Neuronal stem cell (in vitro differentiated cells): ENCODE data around the gene NTRK3.

Source experiments
- DNase-seq: peaks from one replicate; pipeline ENCODE4 v3.0.0-alpha.2; 2013; ENCODE audit warnings: low spot score
- H2AFZ ChIP-seq: one replicate; pipeline ENCODE4 v1.6.1; 2013; ENCODE audit warnings: mild to moderate bottlenecking, low read length, inconsistent platforms
- H2AK5ac ChIP-seq: 2 replicates; pipeline ENCODE4 v1.6.1; 2013; ENCODE audit warnings: low read depth, mild to moderate bottlenecking, inconsistent platforms, low read length, moderate library complexity, mixed read lengths
- H2BK120ac ChIP-seq: 2 replicates; pipeline ENCODE4 v1.6.1; 2013; ENCODE audit warnings: low read depth, mild to moderate bottlenecking, inconsistent platforms, low read length, moderate library complexity, mixed read lengths
- H2BK12ac ChIP-seq: one replicate; pipeline ENCODE4 v1.6.1; 2013; ENCODE audit warnings: low read length, inconsistent platforms
- H2BK15ac ChIP-seq: 2 replicates; pipeline ENCODE4 v1.6.1; 2013; ENCODE audit warnings: mild to moderate bottlenecking, low read length, inconsistent platforms, mixed read lengths
- H2BK5ac ChIP-seq: one replicate; pipeline ENCODE4 v1.6.1; 2013; ENCODE audit warnings: inconsistent platforms, mild to moderate bottlenecking, low read length, moderate library complexity
- H3K14ac ChIP-seq: one replicate; pipeline ENCODE4 v1.6.1; 2013; ENCODE audit warnings: low read length, inconsistent platforms
- H3K18ac ChIP-seq: 2 replicates; pipeline ENCODE4 v1.6.1; 2013; ENCODE audit warnings: low read length, inconsistent platforms
- H3K23ac ChIP-seq: 2 replicates; pipeline ENCODE4 v1.6.1; 2013; ENCODE audit warnings: low read depth, mild to moderate bottlenecking, mixed read lengths, low read length, inconsistent platforms; ENCODE audit not compliant: poor library complexity
- H3K27ac ChIP-seq: replicated peaks from 3 replicates; pipeline ENCODE4 v1.5.1; 2013; ENCODE audit warnings: low read length, inconsistent platforms
- H3K27me3 ChIP-seq, 3 experiments: 2 replicates each; pipeline ENCODE4 v1.6.1; 2013; ENCODE audit warnings: low read length in 3 of 3, mild to moderate bottlenecking in 2 of 3, inconsistent platforms in 1 of 3, low read depth in 1 of 3, mixed read lengths in 1 of 3, moderate library complexity in 1 of 3; ENCODE audit not compliant: control insufficient read depth in 3 of 3, insufficient read depth in 3 of 3
- H3K36me3 ChIP-seq, 2 donors: replicated peaks in 1 of 2; 2 replicates each; pipeline ENCODE4 v1.6.1; 2013; ENCODE audit warnings: low read length in 2 of 2; ENCODE audit not compliant: control insufficient read depth in 2 of 2, insufficient read depth in 2 of 2
- H3K4ac ChIP-seq: 2 replicates; pipeline ENCODE4 v1.6.1; 2013; ENCODE audit warnings: inconsistent platforms, mild to moderate bottlenecking, low read length, moderate library complexity
- H3K4me1 ChIP-seq, 2 donors: 1 replicate in 1 of 2; 2 replicates in 1 of 2; pipeline ENCODE4 v1.6.1; 2013; ENCODE audit warnings: low read length in 2 of 2, low read depth in 1 of 2; ENCODE audit not compliant: control insufficient read depth in 2 of 2, insufficient read depth in 1 of 2
- H3K4me2 ChIP-seq: one replicate; pipeline ENCODE4 v1.6.1; 2013; ENCODE audit warnings: mild to moderate bottlenecking, low read length, inconsistent platforms; ENCODE audit not compliant: insufficient read depth, poor library complexity, severe bottlenecking
- H3K4me3 ChIP-seq, 2 donors: 2 replicates each; pipeline ENCODE4 v1.5.1; 2013; ENCODE audit warnings: low read length in 2 of 2, mild to moderate bottlenecking in 2 of 2, inconsistent platforms in 1 of 2, moderate library complexity in 1 of 2
- H3K79me1 ChIP-seq: one replicate; pipeline ENCODE4 v1.6.1; 2013; ENCODE audit warnings: low read depth, mild to moderate bottlenecking, inconsistent platforms, low read length, moderate library complexity
- H3K9ac ChIP-seq: one replicate; pipeline ENCODE4 v1.6.1; 2013; ENCODE audit warnings: mild to moderate bottlenecking, low read depth, low read length, inconsistent platforms; ENCODE audit not compliant: poor library complexity
- H3K9me3 ChIP-seq, 2 donors: replicated peaks in 1 of 2; 2 replicates each; pipeline versions ENCODE3 to v1.6.1; 2013; ENCODE audit warnings: low read length in 2 of 2, mild to moderate bottlenecking in 2 of 2, inconsistent platforms in 1 of 2, low read depth in 1 of 2, mixed read lengths in 1 of 2, moderate library complexity in 1 of 2; ENCODE audit not compliant: control insufficient read depth in 2 of 2, insufficient read depth in 1 of 2
- H4K8ac ChIP-seq: one replicate; pipeline ENCODE4 v1.6.1; 2013; ENCODE audit warnings: low read depth, mild to moderate bottlenecking, inconsistent platforms, low read length, moderate library complexity
- H4K91ac ChIP-seq: one replicate; pipeline ENCODE4 v1.6.1; 2013; ENCODE audit warnings: low read length, low read depth, mild to moderate bottlenecking, inconsistent platforms; ENCODE audit not compliant: poor library complexity
- WGBS, 2 donors: extraction: QIAGEN DNeasy Blood & Tissue Kit; methylation state at CpG; one replicate each; pipeline ENCODE4 v1.1.7; 2013; ENCODE audit warnings: missing lambda C conversion rate in 2 of 2, mixed read lengths in 1 of 2; ENCODE audit not compliant: insufficient read length in 2 of 2, insufficient replicate concordance in 1 of 2; ENCODE audit errors: extremely low coverage in 2 of 2; 5-methylcytosine and 5-hydroxymethylcytosine counted together

The NTRK3 gene

DNA sequence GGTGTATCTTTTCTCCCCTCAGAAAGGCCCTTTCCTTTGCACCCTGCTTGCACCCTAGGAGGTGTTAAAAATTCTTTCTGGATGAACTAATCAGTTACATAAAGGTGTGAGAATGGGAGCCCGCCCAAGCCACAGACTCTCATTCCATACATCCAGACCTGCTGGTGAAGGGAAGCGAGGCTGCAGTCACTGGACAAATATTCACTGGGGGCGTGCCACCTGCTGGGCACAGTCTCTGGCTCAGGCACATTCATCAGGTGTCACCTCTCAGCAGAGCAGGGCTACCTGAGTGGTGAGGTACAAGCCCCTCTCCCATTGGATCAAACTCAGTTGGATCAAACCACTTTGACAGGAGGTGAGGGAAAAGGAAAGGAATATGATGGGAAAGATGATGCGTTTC is 52.0 kb downstream of the NTRK3 start:
- Histone ChIP-seq H4K91ac (no peak overlapping the region), H3K4me1 (no peaks in the 10 kb centered on the region), H3K27me3 (no peaks in the 10 kb centered on the region), H2AK5ac (no peak overlapping the region), H2BK12ac (no peak overlapping the region), H2BK5ac (no peak overlapping the region), H2BK15ac (no peak overlapping the region), H3K27ac (no peak overlapping the region), H3K9ac (no peak overlapping the region), H3K18ac (no peak overlapping the region), H4K8ac (no peak overlapping the region), H3K79me1 (no peaks in the 10 kb centered on the region), H3K14ac (no peak overlapping the region), H2AFZ (no peak overlapping the region), H3K4ac (no peak overlapping the region), H3K4me2 (no peak overlapping the region), H3K23ac (no peak overlapping the region), H2BK120ac (no peak overlapping the region), H3K36me3 (no peaks in the 10 kb centered on the region), H3K9me3 (no peaks in the 10 kb centered on the region), H3K4me3 (no peak overlapping the region)
- no CpG with 5 or more reads among the region's 4 CpGs for WGBS, 2 donors
- no peak for DNase-seq

DNA sequence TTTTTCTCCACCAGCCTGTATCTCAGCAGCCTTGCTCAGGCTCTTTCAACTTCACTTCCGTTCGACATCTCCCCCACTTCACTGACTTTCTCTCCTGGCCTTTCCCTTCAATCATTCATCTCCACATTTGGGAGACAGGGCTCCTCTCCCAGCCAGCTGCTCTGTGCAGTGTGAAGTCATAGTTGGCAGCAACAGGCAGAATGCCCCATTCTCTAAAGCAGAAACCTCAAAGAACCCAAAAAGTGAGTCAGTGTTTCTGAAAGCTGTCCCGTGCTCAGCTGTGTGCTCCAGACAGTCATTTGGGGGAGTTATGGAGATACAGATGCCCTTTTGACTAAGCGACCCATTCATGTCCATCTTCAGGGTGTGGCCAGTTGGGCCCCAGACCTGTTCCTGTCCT is 54.3 kb downstream of the NTRK3 start:
- Histone ChIP-seq H4K8ac (no peak overlapping the region), H3K27me3 (no peaks in the 10 kb centered on the region), H3K36me3 (no peaks in the 10 kb centered on the region), H3K4me1 (no peaks in the 10 kb centered on the region), H2BK15ac (no peak overlapping the region), H3K27ac (no peak overlapping the region), H3K18ac (no peak overlapping the region), H3K9me3 (no peaks in the 10 kb centered on the region), H2BK5ac (no peak overlapping the region), H2BK12ac (no peak overlapping the region), H3K4ac (no peak overlapping the region), H2AK5ac (no peak overlapping the region), H3K14ac (no peak overlapping the region), H3K79me1 (no peaks in the 10 kb centered on the region), H2AFZ (no peak overlapping the region), H3K9ac (no peak overlapping the region), H3K4me2 (no peak overlapping the region), H3K4me3 (no peak overlapping the region), H3K23ac (no peak overlapping the region), H2BK120ac (no peak overlapping the region), H4K91ac (no peak overlapping the region)
- DNase-seq = no peak
- WGBS, 2 donors = no CpG with 5 or more reads among the region's 4 CpGs

DNA sequence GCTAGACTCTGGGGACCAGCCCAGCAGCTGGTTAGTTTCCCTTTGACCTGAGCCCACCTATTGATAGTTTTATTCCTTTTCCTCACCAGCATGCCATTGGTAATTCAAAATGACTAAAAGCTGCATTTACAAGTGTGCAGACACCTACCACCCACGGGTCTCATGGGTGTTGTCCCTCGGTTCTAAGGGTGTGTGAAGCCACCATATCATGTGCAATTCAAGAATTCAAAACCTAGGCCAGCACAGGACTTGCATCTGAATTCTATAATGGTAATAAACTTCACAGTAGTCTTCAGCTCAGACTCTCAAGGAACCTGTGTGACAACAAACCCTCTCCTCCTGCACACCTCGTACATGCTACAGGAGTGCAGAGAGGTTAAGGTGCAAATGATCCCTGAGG is 55.3 kb downstream of the NTRK3 start:
- Histone ChIP-seq H2BK5ac (no peak overlapping the region), H3K9ac (no peak overlapping the region), H3K14ac (no peak overlapping the region), H4K8ac (no peak overlapping the region), H3K4me1 (no peaks in the 10 kb centered on the region), H3K23ac (no peak overlapping the region), H2AK5ac (no peak overlapping the region), H3K18ac (no peak overlapping the region), H3K36me3 (no peaks in the 10 kb centered on the region), H3K4me2 (no peak overlapping the region), H4K91ac (no peak overlapping the region), H3K27me3 (no peaks in the 10 kb centered on the region), H3K9me3 (no peaks in the 10 kb centered on the region), H3K4ac (no peak overlapping the region), H3K4me3 (no peak overlapping the region), H3K27ac (no peak overlapping the region), H2BK120ac (no peak overlapping the region), H3K79me1 (no peaks in the 10 kb centered on the region), H2BK12ac (no peak overlapping the region), H2AFZ (no peak overlapping the region), H2BK15ac (no peak overlapping the region)
- no peak for DNase-seq
- no CpG with 5 or more reads among the region's 3 CpGs for WGBS, 2 donors

DNA sequence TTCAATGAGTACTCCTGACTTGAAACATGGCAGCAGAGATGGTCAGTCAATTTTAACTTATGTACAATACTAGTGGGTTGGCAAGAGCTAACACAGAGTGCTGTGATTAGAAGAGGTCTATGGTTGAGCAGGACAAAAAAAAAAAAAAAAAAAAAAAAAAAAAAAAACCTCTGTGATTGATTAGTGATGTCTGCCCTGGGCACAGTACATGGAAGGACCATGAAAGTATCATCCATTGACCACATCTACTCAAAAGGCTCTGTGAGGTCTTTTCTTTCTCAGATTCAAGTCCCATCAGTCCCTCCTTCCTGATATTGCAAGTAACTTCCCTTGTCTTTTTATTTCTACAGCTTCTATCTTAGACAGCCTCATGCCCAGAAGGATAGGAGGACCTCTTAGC is 59.6 kb downstream of the NTRK3 start:
- H3K14ac ChIP-seq = no peak overlapping the region
- H3K27me3 ChIP-seq = no peaks in the 10 kb centered on the region
- H2AK5ac ChIP-seq = no peak overlapping the region
- no peak overlapping the region for H2BK12ac ChIP-seq
- no peak for DNase-seq
- H3K4ac ChIP-seq = no peak overlapping the region
- no peaks in the 10 kb centered on the region for H3K4me1 ChIP-seq
- no peak overlapping the region for H4K91ac ChIP-seq
- no peak overlapping the region for H3K9ac ChIP-seq
- H3K79me1 ChIP-seq = no peaks in the 10 kb centered on the region
- no peak overlapping the region for H3K27ac ChIP-seq
- no peak overlapping the region for H2AFZ ChIP-seq
- no peak overlapping the region for H3K4me3 ChIP-seq
- no peaks in the 10 kb centered on the region for H3K9me3 ChIP-seq
- no peaks in the 10 kb centered on the region for H3K36me3 ChIP-seq
- H3K18ac ChIP-seq = no peak overlapping the region
- H3K4me2 ChIP-seq = no peak overlapping the region
- no peak overlapping the region for H2BK15ac ChIP-seq
- H4K8ac ChIP-seq = no peak overlapping the region
- no peak overlapping the region for H2BK5ac ChIP-seq
- no peak overlapping the region for H2BK120ac ChIP-seq
- no peak overlapping the region for H3K23ac ChIP-seq
